ENCODE measurements around the gene CARMIL1.

The CARMIL1 gene

DNA sequence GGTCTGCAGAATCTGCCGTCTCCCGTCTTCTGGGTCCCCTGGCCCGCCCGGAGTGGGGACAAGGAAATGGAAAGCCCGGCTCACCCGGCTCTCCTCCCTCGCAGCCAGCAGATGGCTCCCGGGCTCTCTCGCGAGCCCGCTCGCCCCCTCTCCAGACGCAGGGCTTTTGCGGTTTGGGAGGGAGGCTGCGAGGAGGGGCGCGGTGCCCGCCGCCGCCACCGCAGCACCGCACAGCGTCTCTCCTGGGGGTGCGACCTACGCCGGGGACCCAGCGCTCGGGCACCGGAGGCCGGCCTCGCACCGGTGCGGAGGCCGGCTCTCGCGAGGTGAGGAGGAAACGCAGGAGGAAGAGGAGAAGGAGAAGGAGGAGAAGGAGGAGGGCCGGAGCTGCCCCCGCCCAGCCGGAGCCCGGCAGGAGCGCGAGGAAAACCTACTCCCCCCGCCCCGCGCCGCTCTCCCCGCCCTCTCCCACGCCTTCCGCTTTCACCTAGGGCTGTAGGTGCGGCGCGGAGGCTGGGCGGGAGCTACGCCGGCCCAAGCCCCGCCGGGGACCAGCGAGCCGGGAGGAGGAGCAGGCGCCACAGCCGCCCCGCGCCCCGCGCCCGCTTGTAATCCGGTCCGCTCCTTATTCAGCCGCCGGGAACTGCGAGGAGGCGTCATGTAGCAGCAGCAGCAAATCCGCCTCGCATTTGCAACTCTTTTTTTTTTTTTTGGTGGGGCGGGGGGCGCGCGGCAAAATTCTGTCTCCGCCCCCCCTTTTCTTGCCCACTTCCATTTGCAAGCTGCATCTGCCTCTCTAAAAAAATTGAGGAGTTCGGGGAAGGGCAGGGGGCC, at the start of gene CARMIL1:
Gene CARMIL1 (plus strand): TSS at position 461 of the 834 bp plus-strand sequence. CDS start 422 bp downstream, outside the sequence.
- peak in 1 of 2 donors; percentile 39 for DNase-seq (ENCODE audit: low read depth in 2 of 2, low spot score in 1 of 2)

DNA sequence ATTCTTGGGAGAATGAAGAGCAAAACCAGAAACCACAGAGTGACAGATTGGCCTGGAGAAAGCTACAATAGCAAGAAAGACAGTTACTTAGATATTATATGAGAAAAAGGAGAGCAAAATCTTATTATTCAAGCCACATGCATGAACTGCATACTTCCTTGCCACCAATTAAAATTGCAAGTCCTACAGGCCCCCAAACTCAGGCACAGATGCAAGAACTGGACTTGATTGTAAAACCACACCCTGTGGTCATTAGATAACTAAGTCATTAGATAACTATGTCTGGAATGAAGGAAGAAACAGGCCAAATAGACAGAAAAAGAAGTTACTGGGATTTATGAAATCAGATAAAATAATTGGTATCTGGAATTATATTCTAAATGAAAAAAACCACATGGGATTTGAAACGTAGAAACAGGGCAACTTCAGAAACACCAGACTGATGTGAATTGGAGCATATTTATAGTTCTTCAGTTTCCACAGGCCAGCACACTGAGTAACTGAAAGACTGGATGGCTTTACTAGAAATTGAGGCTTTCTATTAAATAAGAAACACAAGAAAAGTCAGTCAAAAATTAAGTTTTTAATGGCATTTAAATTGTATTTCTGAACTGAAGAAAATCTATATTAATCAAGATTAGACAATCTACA, 49.4 kb upstream of the CARMIL1 start:
- no peak for DNase-seq (ENCODE audit: low read depth in 2 of 2, low spot score in 1 of 2)

DNA sequence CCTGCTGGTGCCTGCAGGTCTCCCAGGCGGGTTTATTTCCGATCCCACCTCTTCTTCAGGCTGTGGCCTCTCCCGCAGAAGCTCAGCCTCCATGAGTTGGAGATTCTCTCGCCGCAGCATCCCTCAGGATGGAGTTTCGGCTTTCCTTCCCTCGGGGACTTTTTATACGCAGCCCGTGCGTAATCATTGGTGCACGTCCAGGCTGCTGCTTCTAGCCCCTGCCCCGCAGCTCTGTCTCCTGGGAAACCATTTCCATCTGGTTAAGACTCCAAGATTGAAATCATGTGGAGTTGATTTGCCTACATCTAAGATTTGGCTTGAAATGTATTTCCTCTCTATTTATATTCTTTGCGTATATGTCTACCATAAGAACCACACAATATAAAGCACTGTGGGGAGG, 46.7 kb upstream of the CARMIL1 start:
- DNase-seq (ENCODE audit: low read depth in 2 of 2, low spot score in 1 of 2): no peak

DNA sequence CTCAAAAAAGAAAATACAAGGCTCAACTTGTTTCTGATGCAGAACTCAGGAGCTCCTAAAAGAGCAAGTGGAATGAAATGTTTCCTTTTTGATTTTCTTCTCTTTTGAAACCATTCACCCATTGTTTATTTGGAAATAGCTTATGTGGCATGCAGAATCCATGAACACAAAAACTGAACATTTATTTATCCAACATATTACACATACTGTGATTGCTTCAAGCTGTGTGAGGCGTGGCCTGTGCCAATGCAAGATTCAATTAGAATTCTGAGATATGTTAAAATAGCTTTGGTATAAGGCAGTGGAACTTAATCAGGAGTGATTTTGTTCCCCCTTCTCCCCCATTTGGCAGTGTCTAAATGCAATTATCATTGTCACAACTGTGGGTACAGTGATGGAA, 45.9 kb upstream of the CARMIL1 start:
- DNase-seq (ENCODE audit: low read depth in 2 of 2, low spot score in 1 of 2): no peak

DNA sequence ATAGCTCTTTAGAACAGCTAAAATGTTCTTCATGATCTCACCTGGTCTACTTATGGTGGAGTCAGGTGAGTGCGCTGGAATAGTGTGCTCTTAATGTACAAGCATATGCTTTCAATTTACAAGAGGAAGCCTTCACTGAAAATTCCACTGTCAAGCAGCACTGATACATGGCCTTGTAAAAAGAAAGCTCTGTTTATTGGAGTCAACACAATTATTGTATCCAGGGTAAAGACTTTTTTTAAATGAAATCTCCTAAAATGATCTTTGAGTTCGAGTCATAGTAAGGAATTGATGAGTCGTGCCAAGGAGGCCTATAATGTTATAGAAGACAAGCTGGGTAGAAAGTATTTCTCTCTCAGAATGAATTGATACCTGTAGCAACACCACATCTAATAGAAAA, 41.6 kb upstream of the CARMIL1 start:
- DNase-seq (ENCODE audit: low read depth in 2 of 2, low spot score in 1 of 2): no peak

DNA sequence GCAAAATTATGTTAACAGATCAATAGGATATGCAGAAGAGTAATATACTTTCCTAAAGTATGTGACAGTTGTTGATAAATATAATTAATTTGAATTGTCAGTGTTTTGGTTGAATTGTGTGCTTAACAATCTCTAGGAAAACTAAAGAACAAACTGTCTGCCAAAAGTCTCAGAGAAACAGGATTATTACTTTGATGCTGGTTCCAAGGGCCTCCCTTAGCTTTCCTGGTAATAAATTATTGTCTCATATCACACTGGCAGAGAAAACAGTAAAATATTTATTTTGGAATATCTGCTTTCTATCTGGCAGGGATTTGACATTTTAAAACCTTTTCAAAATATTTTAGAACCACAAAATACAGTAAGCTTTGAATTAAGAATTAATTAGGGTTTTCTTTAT, 40.1 kb upstream of the CARMIL1 start:
- no peak for DNase-seq (ENCODE audit: low read depth in 2 of 2, low spot score in 1 of 2)

DNA sequence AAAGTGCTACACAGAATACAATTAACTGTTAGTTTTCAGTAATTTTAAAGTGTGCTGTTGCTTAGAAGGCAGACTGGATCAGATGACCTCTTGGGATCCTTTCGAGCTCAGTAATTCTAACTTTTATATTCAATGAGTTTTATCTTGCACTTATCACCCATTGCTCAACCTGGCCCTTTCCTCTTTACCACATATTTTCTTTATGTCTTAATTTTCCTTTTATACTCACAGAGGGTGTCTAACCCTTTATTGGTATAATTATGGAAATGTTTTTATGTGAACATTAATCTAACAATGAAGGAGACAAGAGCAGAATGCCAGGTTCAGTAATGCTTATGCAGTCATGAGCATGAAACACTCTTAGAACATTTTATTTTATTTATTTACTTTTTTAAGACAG, 39.7 kb upstream of the CARMIL1 start:
- DNase-seq (ENCODE audit: low read depth in 2 of 2, low spot score in 1 of 2): no peak

DNA sequence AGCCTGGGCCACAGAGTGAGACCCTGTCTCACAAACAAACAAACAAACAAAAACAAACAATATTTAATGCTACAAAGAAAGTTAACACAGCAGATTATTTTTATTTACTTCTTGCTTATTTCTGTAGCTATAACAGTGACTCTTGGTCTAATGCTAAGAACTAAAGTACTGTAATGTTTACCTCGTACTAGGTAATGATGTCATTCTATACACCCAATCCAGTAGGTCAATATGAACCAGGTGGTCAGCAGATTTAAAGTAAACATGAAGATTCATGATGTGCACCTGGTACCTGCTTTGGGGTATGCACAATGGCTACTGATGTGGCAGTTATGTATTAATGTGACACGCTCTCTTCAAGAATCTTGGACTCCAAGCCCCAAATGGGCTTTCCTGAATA, 36.6 kb upstream of the CARMIL1 start:
- no peak for DNase-seq (ENCODE audit: low read depth in 2 of 2, low spot score in 1 of 2)

DNA sequence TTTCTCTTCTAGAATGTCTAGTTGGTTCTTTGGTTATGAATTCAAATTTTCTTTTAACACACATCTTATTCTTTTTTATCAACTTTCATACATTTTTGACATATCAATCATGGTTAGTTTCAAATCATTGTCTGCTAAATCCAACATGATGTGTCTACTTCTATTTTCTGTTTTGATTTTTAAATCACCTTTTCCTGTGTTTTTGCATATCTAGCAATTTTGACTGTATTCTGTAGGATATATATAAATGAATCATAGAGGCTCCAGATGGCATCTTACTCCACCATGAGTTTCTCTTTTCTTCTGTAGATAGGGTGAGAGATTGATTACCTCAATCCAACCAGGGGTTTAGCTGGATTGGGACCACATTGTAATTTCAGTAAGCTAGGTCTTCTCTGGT, 34.3 kb upstream of the CARMIL1 start:
- no peak for DNase-seq (ENCODE audit: low read depth in 2 of 2, low spot score in 1 of 2)

DNA sequence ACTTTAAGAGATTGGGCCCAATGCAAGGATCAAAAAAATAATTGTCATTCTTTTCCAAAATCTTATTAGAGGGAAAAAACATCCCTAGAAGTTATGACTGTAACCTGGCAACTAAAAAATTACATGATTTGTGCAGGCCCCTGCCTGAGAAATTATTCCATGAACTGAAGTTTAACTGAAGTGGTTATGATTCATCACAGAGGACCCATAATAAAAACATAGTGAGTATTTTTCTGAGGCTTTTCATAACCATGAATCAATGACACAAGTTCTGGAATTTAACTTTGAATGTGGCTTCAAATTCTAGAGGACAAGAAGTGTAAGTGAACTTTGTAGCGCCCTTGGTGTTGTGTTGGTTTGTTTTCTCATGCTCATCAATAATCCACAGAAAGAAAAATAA, 31.1 kb upstream of the CARMIL1 start:
- no peak for DNase-seq (ENCODE audit: low read depth in 2 of 2, low spot score in 1 of 2)

DNA sequence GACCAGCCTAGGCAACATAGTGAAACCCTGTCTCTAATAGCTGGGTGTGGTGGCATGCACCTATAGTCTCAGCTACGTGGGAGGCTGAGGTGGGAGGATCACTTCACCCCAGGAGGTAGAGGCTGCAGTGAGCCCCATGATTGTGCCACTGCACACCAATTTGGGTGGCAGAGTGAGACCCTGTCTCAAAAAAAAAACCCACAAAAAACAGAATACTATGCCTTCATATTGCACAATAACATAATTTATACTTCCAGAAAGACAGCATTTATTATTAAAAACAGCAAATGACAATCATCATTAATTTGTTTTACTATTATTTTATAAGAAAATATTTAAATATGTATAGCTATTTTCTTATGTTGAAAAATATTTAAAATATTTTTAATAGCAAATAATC, 30.0 kb upstream of the CARMIL1 start:
- no peak for DNase-seq (ENCODE audit: low read depth in 2 of 2, low spot score in 1 of 2)

DNA sequence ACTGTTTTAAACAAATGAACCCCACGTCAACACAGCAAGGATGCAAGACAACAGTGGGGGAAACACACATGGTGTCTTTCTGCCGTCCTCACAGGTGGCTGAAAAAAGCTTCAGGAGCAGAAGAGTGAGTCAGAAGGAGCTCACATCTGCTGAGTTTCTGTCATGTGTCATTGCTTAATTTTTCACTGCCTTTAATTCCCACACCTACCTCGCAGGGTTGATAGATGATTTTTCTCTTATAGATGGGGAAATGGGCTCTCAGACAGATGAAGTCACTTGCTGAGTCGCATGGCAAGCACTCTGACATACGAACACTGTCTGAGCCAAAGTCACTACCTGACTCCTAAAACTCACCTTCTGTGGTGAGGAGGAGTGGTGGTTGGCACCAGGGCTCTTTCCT, 28.3 kb upstream of the CARMIL1 start:
- DNase-seq (ENCODE audit: low read depth in 2 of 2, low spot score in 1 of 2): no peak

DNA sequence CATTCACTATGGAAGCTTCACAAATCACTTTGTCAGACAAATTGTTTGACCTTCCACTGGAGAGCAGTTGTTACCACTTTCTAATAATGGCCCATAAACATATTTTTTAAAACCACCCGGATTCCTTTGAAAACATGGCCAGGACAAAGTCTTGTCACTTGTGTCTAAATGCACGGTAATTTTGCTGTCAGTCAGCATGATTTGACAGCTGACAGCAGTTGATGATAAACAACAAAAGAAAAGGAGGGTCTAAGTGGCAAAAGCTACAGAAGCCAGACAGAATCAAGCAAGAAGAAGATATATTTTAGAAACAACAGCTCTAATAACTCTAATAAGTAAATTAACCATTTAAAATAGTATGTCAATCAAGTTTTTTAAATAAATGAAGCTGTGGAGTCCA, 27.7 kb upstream of the CARMIL1 start:
- DNase-seq (ENCODE audit: low read depth in 2 of 2, low spot score in 1 of 2): no peak

DNA sequence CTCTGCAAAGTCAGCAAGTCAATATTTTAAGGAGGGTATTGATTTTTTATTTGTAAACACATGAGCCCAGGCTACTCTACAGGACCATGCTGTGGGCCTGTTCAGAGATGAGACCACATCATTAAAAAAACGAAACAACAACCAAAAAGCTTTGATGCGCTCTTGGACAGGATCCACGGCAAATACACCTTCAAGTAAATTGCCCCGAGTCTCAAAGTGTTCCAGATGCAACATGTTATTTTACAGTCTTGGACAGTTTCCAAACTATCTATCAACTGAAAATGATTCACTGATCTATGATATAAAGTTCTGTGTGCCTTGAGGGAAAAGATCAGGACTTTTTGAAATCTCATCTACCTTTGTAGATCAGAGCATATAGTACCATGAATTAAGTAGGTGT, 25.8 kb upstream of the CARMIL1 start:
- no peak for DNase-seq (ENCODE audit: low read depth in 2 of 2, low spot score in 1 of 2)

DNA sequence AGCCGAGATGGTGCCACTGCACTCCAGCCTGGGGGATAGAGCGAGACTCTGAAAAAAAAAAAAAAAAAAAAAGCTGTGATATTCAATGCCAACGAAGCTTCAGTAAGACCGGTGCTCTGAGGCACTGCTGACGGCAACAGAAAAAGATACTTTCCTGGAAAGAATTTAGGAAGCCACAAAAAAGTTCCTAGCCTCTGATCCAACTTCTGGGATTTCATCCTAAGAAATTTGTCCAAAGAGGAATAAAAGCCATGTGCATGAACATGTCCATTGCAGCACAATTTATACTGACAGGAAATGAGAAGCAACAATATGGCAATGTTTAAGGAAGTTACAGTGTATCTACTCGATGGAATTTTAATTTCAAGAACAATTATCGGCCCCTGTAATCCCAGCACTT, 24.5 kb upstream of the CARMIL1 start:
- no peak for DNase-seq (ENCODE audit: low read depth in 2 of 2, low spot score in 1 of 2)

DNA sequence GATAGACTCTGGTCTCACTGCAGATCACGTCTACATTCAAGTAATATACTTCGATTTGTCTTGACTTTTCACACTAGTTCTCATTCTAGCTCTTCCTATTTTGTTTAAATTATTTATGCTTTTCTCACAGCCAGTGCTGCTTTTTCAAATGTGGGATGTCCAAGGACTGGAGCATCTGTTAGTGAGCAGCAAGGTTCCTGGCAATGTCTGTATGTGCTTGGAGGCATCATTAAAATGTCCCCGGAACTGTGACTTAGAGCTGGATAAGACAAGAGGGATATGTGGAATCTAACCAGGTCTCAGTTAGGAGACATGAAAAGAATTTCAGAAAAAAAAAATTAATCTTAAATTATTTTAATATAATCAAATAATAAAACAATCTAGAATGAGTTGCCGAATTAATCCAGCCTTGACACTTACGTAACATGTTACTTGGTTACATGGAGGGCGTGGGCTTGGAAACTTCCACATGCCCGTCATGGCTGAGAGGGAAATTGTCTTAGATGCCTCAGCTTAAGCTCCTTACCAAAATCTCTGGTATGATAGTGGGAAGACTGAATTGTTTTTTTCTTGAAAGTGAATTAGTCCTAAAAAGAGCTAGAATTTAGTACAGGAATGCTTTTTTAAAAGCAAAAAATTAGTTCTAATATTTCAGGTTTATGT, 21.4 kb upstream of the CARMIL1 start:
- no peak for DNase-seq (ENCODE audit: low read depth in 2 of 2, low spot score in 1 of 2)

DNA sequence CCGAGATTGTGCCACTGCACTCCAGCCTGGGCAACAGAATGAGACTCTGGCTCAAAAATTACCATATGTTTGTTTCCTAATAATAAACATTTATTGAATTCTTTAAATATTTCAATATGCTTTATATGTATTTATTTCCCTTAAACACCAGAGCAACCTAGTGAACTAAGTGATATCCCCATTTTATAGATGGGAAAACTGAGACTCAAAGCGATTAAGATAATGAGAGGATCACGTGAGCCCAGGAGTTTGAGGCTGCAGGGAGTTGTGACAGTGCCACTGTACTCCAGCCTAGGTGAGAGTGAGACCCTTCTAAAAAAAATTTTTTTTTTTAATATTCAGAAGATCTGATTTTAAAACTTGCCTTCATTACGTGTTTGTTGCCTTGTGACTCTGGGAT, 19.4 kb upstream of the CARMIL1 start:
- DNase-seq (ENCODE audit: low read depth in 2 of 2, low spot score in 1 of 2): no peak

DNA sequence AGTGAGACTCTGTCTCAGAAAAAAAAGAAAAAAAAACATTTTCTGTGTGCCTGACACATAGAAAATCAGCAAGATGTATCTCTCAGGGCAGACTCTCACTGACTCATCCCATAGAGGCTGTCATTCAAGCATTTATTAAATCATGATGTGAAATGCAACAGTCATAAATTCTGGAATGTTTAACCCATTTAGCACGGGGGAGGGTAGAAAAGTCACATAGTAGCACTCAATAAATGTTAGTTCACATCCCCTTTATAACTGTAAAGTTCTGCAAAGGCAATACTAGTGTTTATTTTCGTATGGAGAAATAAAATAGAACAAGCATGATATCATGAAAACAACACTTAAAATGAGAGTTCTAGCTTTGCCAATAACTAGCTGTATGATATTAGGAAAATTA, 15.5 kb upstream of the CARMIL1 start:
- no peak for DNase-seq (ENCODE audit: low read depth in 2 of 2, low spot score in 1 of 2)

DNA sequence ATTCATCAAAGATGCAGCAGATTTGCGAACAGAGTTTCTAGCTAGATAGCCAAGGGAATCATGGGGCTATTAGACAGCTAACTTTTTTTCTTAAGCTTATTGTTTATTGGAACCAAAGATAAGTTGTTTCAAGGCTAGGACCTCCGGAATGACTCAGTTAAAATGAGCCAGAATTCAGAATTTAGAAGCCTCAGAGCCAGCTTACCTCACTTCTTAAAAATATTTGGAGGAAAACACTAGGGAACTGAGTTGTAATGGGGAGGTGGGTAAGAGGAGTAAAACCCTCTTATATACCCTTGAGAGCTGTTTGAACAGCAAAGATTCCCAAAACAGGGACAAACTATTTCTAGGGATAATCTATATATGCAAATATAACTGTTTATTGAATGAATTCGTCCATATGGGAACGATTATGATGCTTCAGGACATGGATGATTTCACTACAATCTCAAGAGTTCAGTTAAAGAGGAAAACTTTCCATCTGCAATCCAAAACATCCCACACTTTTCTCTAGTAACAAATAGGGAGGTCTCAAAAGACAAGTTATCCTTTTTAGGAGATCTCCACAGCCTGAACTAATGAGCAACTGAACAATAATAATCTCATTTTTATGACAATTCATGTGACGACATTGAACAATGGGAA, 12.6 kb upstream of the CARMIL1 start:
- no peak for DNase-seq (ENCODE audit: low read depth in 2 of 2, low spot score in 1 of 2)

DNA sequence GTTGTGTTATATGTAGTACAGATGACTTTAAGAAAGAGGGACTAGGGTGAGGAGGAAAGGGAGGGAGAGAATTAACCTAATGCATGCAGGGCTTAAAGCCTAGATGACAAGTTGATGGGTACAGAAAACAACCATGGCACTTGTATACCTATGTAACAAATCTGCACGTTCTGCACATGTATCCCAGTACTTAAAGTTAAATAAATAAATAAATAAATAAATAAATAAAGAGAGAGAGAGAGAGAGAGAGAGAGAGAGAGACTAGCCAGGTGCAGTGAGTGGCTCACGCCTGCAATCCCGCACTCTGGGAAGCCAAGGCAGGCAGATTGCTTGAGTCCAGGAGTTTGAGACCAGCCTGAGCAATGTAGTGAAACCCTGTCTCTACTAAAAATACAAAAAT, 11.5 kb upstream of the CARMIL1 start:
- DNase-seq (ENCODE audit: low read depth in 2 of 2, low spot score in 1 of 2): no peak

DNA sequence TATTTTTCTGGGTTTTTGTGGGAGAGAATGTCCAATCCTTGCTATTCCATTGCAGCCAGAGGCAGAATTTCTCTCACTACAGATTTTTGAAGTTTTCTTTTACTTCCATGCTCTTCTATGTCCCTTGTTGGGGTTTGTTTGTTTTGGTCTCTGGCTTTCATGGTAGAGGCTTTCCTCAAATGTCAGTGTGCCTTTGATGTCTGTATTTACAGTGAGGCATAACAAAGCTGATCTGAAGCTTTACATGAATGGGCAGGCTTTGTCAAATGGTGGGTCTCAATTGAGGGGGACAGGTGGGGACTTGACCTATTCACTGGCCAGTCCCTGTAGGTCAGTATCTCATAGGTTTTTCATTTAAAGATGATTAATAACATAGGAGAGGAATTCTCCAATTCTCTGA, 8.6 kb upstream of the CARMIL1 start:
- DNase-seq (ENCODE audit: low read depth in 2 of 2, low spot score in 1 of 2): no peak

DNA sequence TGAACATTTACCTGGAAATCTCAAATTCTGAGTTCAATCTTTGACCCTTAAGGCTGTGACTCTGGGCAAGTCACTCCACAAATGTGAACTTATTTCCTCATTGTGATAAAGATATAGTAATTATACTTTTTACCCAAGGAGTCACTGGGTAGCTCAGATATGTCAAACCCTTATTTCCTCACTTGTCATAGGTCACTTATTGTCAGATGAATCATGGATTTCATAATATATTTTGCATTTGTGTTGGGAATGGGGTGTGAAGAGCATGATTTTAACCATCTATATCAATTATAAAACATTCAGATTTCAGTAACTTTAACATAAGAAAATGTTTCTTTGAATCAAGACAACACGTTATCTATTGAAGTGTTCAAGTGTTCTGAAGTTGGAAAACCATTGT, 3.7 kb upstream of the CARMIL1 start:
- DNase-seq (ENCODE audit: low read depth in 2 of 2, low spot score in 1 of 2): no peak

Data from stimulated activated CD8-positive, alpha-beta memory T cell treated with anti-CD3 and anti-CD28 coated beads, Interleukin-4, amount 100 ng/mL, for 1 hour (primary cell).